H1 (cell line): Measurements from ENCODE around the gene CARD16. TPM values are rescaled to one million over a fixed set of nuclear protein-coding genes. Genes with fewer than 3 reads are reported as not detected.

Experiments
- ATF3 ChIP-seq: IDR thresholded peaks from 2 replicates; pipeline ENCODE4 v1.6.1; 2011; ENCODE audit warnings: low read depth, mild to moderate bottlenecking, low read length; ENCODE audit not compliant: insufficient read depth
- CTBP2 ChIP-seq: IDR thresholded peaks from 2 replicates; pipeline ENCODE4 v1.7.0; 2011; ENCODE audit warnings: borderline replicate concordance, mild to moderate bottlenecking, moderate library complexity, mixed read lengths, low read length; ENCODE audit not compliant: insufficient read depth, insufficient read length
- E2F6 ChIP-seq: IDR thresholded peaks from 2 replicates; pipeline ENCODE4 v1.6.1; 2012; ENCODE audit warnings: inconsistent platforms
- GTF2F1 ChIP-seq: IDR thresholded peaks from 2 replicates; pipeline ENCODE4 v1.6.1; 2012; ENCODE audit warnings: low read depth, low read length, improper control_type of control experiment, borderline replicate concordance
- RNF2 ChIP-seq: fragments of 200-900, 300-1000 bp; sonication (generic); IDR thresholded peaks from 2 replicates; pipeline ENCODE4 v1.7.1; 2016; ENCODE audit warnings: borderline replicate concordance, low read depth, mild to moderate bottlenecking, antibody characterized with exemption, low read length; ENCODE audit not compliant: poor library complexity, severe bottlenecking; ENCODE audit errors: missing control alignments
- polyA plus RNA-seq, 7 experiments: library from polyadenylated mRNA; depleted of rRNA in 3 of 7; stranded (reverse) in 5 of 7; unstranded in 2 of 7; fragments of >200 nt in 5 of 7; fragments of 200-250 nt in 2 of 7; gene quantifications; 1 replicate in 5 of 7; 2 replicates in 1 of 7; 4 replicates in 1 of 7; pipeline versions ENCODE4 v1.2.1 to v1.2.3, GENCODE V29; 2011 to 2013; ENCODE audit warnings: missing spikeins in 2 of 7, mixed read lengths in 2 of 7
- total RNA-seq: library from RNA; stranded (reverse); fragmentation: NEBNext Ultra II Directional; extraction: Animal tissue kit (Norgen Biotek cat#: 25700); gene quantifications from 2 replicates; pipeline ENCODE4 v1.2.1, GENCODE V29; 2021

CARD16 gene
- total and polyA plus RNA-seq, 2 of the 8 experiments (the other 6 are each of a cell fraction or from before 2014, with no cell fraction given) = not detected

- TF ChIP-seq GTF2F1 (no peak), RNF2 (no peak), CTBP2 (no peak), ATF3 (no peak), E2F6 (no peak)
- TF ChIP-seq, all 59 proteins: peak for 0
These were observed 47.4 kb upstream of the CARD16 start (continued) for GRCh38 chr11:105092256-105093239.
